Melanocyte of skin (primary cell): Measurements from ENCODE around the gene CCDC121. TPM values are rescaled to one million over a fixed set of nuclear protein-coding genes. Genes with fewer than 3 reads are reported as not detected.

Source experiments
- small RNA-seq, 2 donors: library from RNA; depleted of rRNA; stranded (forward); fragments of <200 nt; gene quantifications; one replicate each; pipeline ENCODE3, GENCODE V24; 2012
- total RNA-seq, 2 donors: library from RNA; depleted of rRNA; stranded (reverse); fragments of >200 nt; gene quantifications; 2 replicates each; pipeline ENCODE4 v1.2.3, GENCODE V29; 2012

The CCDC121 gene
- total RNA-seq, result 1 to 10 TPM; 1.3 to 2.1 TPM

GRCh38 chr2:27628767-27629709 is at the start of gene CCDC121, which contains the start of gene GPN1:
TSS of gene CCDC121 (minus strand) at chr2:27629012. CDS start at chr2:27627799, 1,213 bp downstream.
TSS of gene GPN1 (plus strand) at chr2:27629050. CDS start at chr2:27629059, 9 bp downstream.

GRCh38 chr2:27663285-27664153 is 34.7 kb upstream of the CCDC121 start, which contains the start of the genes SLC4A1AP and SUPT7L:
TSS of gene SLC4A1AP (plus strand) at chr2:27663889. CDS start at chr2:27663915, 26 bp downstream.
TSS of gene SUPT7L (minus strand) at chr2:27663614. CDS start at chr2:27662192, 1,422 bp downstream.

GRCh38 chr2:27582695-27583389 is 46.0 kb downstream of the CCDC121 start, which contains the start of gene ZNF512:
TSS of gene ZNF512 (plus strand) at chr2:27583042. CDS start at chr2:27583113, 71 bp downstream.

Small RNA genes within 50 kb of the gene (small RNA-seq; reads per million reads assigned to genes)
- gene RF00340, result 0 reads per million in 2 donors

Other genes starting within 250 kb of the CCDC121 start
- gene ZNF513, start 248.3 kb downstream of the CCDC121 start, total RNA-seq, result 1 to 10 TPM; 6.9 to 9.0 TPM
- 10 to 100 TPM; 48.9 to 98.6 TPM for gene PPM1G, start 219.4 kb downstream of the CCDC121 start, total RNA-seq
- 10 to 100 TPM; 89.9 to 95.3 TPM for gene NRBP1, start 200.4 kb downstream of the CCDC121 start, total RNA-seq
- not detected for gene KRTCAP3, start 186.6 kb downstream of the CCDC121 start, total RNA-seq
- gene IFT172, start 139.3 kb downstream of the CCDC121 start, total RNA-seq, result 10 to 100 TPM; 16.0 to 22.4 TPM
- gene FNDC4, start 133.8 kb downstream of the CCDC121 start, total RNA-seq, result 1 to 10 TPM in 1 of 2 donors, under 1 TPM in 1; 0.33 to 2.1 TPM
- not detected for gene GCKR, start 132.2 kb downstream of the CCDC121 start, total RNA-seq
- 10 to 100 TPM; 17.6 to 26.0 TPM for gene ZNF512, start 46.0 kb downstream of the CCDC121 start, total RNA-seq
- 10 to 100 TPM; 25.1 to 38.6 TPM for gene GPN1, start within 50 bp of the CCDC121 start, total RNA-seq
- 10 to 100 TPM; 35.0 to 44.7 TPM for gene SUPT7L, start 34.6 kb upstream of the CCDC121 start, total RNA-seq
- gene SLC4A1AP, start 34.9 kb upstream of the CCDC121 start, total RNA-seq, result 10 to 100 TPM; 27.6 to 33.0 TPM
- 10 to 100 TPM; 49.9 to 64.6 TPM for gene MRPL33, start 142.7 kb upstream of the CCDC121 start, total RNA-seq